Measurements from ENCODE around the gene FEZF1.

FEZF1 gene

GRCh38 chr7:122304319-122304975, at the start of gene FEZF1:
FEZF1 (minus strand) TSS chr7:122304750; CDS start chr7:122304437, 313 bp downstream.
- Histone ChIP-seq H3K4me3 (peak within 1 kb of the TSS in 4 of 7 experiments; percentile 7 to 21 (median 12)), H3K27ac (no peak within 1 kb of the TSS)

- no peak overlapping the region for H3K27ac ChIP-seq
- H3K4me3 ChIP-seq = no peak overlapping the region
These were observed 47.9 kb upstream of the FEZF1 start for GRCh38 chr7:122352454-122352853.

- no peak overlapping the region for H3K4me3 ChIP-seq
- no peak overlapping the region for H3K27ac ChIP-seq
These were observed 46.2 kb upstream of the FEZF1 start for GRCh38 chr7:122350701-122351100.

GRCh38 chr7:122344303-122344620, 39.7 kb upstream of the FEZF1 start:
- no peak overlapping the region for H3K27ac ChIP-seq
- H3K4me3 ChIP-seq = no peak overlapping the region

- Histone ChIP-seq H3K4me3 (no peak overlapping the region), H3K27ac (no peak overlapping the region)
These were observed 39.2 kb upstream of the FEZF1 start for GRCh38 chr7:122343601-122344302.

GRCh38 chr7:122340427-122340826, 35.9 kb upstream of the FEZF1 start:
- Histone ChIP-seq H3K4me3 (no peak overlapping the region), H3K27ac (no peak overlapping the region)

GRCh38 chr7:122339145-122339904, 34.8 kb upstream of the FEZF1 start:
- no peak overlapping the region for H3K4me3 ChIP-seq

GRCh38 chr7:122337011-122337410, 32.5 kb upstream of the FEZF1 start:
- no peak overlapping the region for H3K4me3 ChIP-seq
- H3K27ac ChIP-seq = no peak overlapping the region

More at GRCh38 chr7:122339145-122339904, 34.8 kb upstream of the FEZF1 start:
- no peak overlapping the region for H3K27ac ChIP-seq

- H3K4me3 ChIP-seq = no peak overlapping the region
- no peak overlapping the region for H3K27ac ChIP-seq
These were observed 24.7 kb upstream of the FEZF1 start for GRCh38 chr7:122329145-122329802.

- Histone ChIP-seq H3K27ac (no peak overlapping the region), H3K4me3 (no peak overlapping the region)
These were observed 23.4 kb upstream of the FEZF1 start for GRCh38 chr7:122327969-122328368.

GRCh38 chr7:122316467-122317388, 12.2 kb upstream of the FEZF1 start:
- Histone ChIP-seq H3K27ac (no peak overlapping the region), H3K4me3 (no peak overlapping the region)

GRCh38 chr7:122315507-122316466, 11.2 kb upstream of the FEZF1 start:
- H3K4me3 ChIP-seq = no peak overlapping the region
- H3K27ac ChIP-seq = no peak overlapping the region

- H3K4me3 ChIP-seq = no peak overlapping the region
- H3K27ac ChIP-seq = no peak overlapping the region
These were observed 9.7 kb upstream of the FEZF1 start for GRCh38 chr7:122314284-122314683.

- Histone ChIP-seq H3K27ac (no peak overlapping the region), H3K4me3 (no peak overlapping the region)
These were observed 8.2 kb upstream of the FEZF1 start for GRCh38 chr7:122312789-122313188.

GRCh38 chr7:122311734-122312450, 7.3 kb upstream of the FEZF1 start:
- Histone ChIP-seq H3K4me3 (no peak overlapping the region), H3K27ac (no peak overlapping the region)

GRCh38 chr7:122311050-122311700, 6.6 kb upstream of the FEZF1 start:
- Histone ChIP-seq H3K4me3 (no peak overlapping the region), H3K27ac (no peak overlapping the region)

Measured in skin epidermis (tissue), 12 donors.